SU-DHL-6 (cell line): ENCODE results near the gene TIPRL.

Experiments
- CTCF ChIP-seq: fragments of 200-600 bp; sonication (generic); IDR thresholded peaks from one replicate; pipeline ENCODE4 v1.5.1; 2017; ENCODE audit warnings: antibody characterized with exemption, mild to moderate bottlenecking, low read length, moderate library complexity; ENCODE audit not compliant: insufficient read depth, poor library complexity, severe bottlenecking
- EZH2phosphoT487 ChIP-seq: fragments of 200-600 bp; sonication (generic), shearing (Covaris generic); conservative IDR thresholded peaks from 2 replicates; pipeline ENCODE4 v1.6.1; 2018; ENCODE audit warnings: mild to moderate bottlenecking, antibody characterized with exemption, low read length, moderate library complexity, mixed read lengths

- no peak for TF ChIP-seq CTCF
- TF ChIP-seq EZH2phosphoT487, result no peak
These were observed 31.6 kb downstream of the TIPRL start for GRCh38 chr1:168210312-168210711.
